Measurements from ENCODE around the gene CDA. TPM values are rescaled to one million over a fixed set of nuclear protein-coding genes. Genes with fewer than 3 reads are reported as not detected.
"Not testable (repeated sequence)": the region's sequence is repeated elsewhere in the genome, so short reads cannot be mapped to it uniquely, and the experiment has no call there.

CDA gene
- polyA plus RNA-seq, 3 donors, result 4.6 to 6.3 (median 6.2) TPM

- no peak for DNase-seq
Measured at GRCh38 chr1:20578062-20578461, 10.8 kb upstream of the CDA start.

- no peak for DNase-seq
Measured at GRCh38 chr1:20578721-20579395, 10.0 kb upstream of the CDA start.

- DNase-seq, result no peak
Measured at GRCh38 chr1:20584890-20585289, 4.0 kb upstream of the CDA start.

GRCh38 chr1:20586953-20587660, 1.8 kb upstream of the CDA start:
- no peak for DNase-seq

- no peak for DNase-seq
Measured at GRCh38 chr1:20587661-20588053, 1.2 kb upstream of the CDA start.

- DNase-seq, result peak; percentile 89
Measured at GRCh38 chr1:20589331-20590278, 708 bp downstream of the CDA start.

GRCh38 chr1:20590306-20590777, 1.4 kb downstream of the CDA start:
- no peak for DNase-seq

GRCh38 chr1:20593756-20594155, 4.9 kb downstream of the CDA start:
- no peak for DNase-seq

- no peak for DNase-seq
Measured at GRCh38 chr1:20594746-20595145, 5.8 kb downstream of the CDA start.

GRCh38 chr1:20596106-20596505, 7.2 kb downstream of the CDA start:
- no peak for DNase-seq

- DNase-seq, result no peak
Measured at GRCh38 chr1:20597650-20598049, 8.8 kb downstream of the CDA start.

- DNase-seq, result no peak
Measured at GRCh38 chr1:20600156-20600555, 11.3 kb downstream of the CDA start.

GRCh38 chr1:20601129-20601825, 12.4 kb downstream of the CDA start:
- no peak for DNase-seq

- no peak for DNase-seq
Measured at GRCh38 chr1:20602851-20603450, 14.1 kb downstream of the CDA start.

- DNase-seq, result no peak
Measured at GRCh38 chr1:20603504-20604464, 14.9 kb downstream of the CDA start.

- DNase-seq, result no peak
Measured at GRCh38 chr1:20604678-20605077, 15.8 kb downstream of the CDA start.

- DNase-seq, result not testable (repeated sequence)
Measured at GRCh38 chr1:20606801-20607570, 18.1 kb downstream of the CDA start.

- DNase-seq, result no peak
Measured at GRCh38 chr1:20609541-20609940, 20.6 kb downstream of the CDA start.

- no peak for DNase-seq
Measured at GRCh38 chr1:20610970-20611369, 22.1 kb downstream of the CDA start.

Data from renal pelvis (tissue), 4 donors.